HepG2 (cell line): ENCODE measurements around the gene PLOD3. TPM values are rescaled to one million over a fixed set of nuclear protein-coding genes. Genes with fewer than 3 reads are reported as not detected.
A peak's percentile ranks its signal among the peaks of the same experiment; 100 is the strongest.

Experiments
- ATAC-seq: fragments of 200-7000 bp; cut with Tn5 transposase; 3 replicates; pipeline ENCODE4 v1.9.1; 2020; ENCODE audit warnings: mild to moderate bottlenecking, moderate library complexity
- BruUV-seq: library from RNA; stranded (reverse); fragments of 400-500 nt; replicated peaks from 2 replicates; lab custom pipeline; 2021; lab: Mats Ljungman, UMichigan
- CTCF ChIA-PET: fragments of 300-600 bp; formaldehyde crosslinking; extraction: SDS; loops from one replicate; lab custom pipeline; 2021; ENCODE audit warnings: low total read pairs, inconsistent platforms, low intra/inter-chr PET ratio; lab: Yijun Ruan, JAX
- POLR2A ChIA-PET: fragments of 350-600 bp; sonication (Branson Sonifier 250); formaldehyde crosslinking; loops from one replicate; lab custom pipeline; 2020; ENCODE audit warnings: antibody characterized with exemption, inconsistent platforms; lab: Yijun Ruan, JAX
- DNase-seq: peaks from one replicate; pipeline ENCODE4 v3.0.0-alpha.2; 2015; ENCODE audit warnings: low spot score
- FAIRE-seq: peaks from 3 replicates; lab custom pipeline; 2011; peaks lifted over from hg19 to GRCh38; lab: Jason Lieb, UNC
- H2AFZ ChIP-seq: one replicate; pipeline ENCODE4 v1.6.1; 2011; ENCODE audit warnings: low read length, inconsistent platforms
- H3K27ac ChIP-seq: fragments of 300-600 bp; 3 replicates; pipeline ENCODE4 v1.8.0; 2011; ENCODE audit warnings: mixed run types, mild to moderate bottlenecking, mixed read lengths, low read length, inconsistent platforms; ENCODE audit not compliant: insufficient read depth; ENCODE audit errors: extremely low read length
- H3K27me3 ChIP-seq, 2 experiments: fragments of 200-600 bp in 1 of 2; 2 replicates in 1 of 2; 3 replicates in 1 of 2; pipeline versions ENCODE4 v1.6.0 to v1.8.0; 2011; ENCODE audit warnings: low read length in 2 of 2, mild to moderate bottlenecking in 2 of 2, moderate library complexity in 2 of 2, inconsistent platforms in 1 of 2; ENCODE audit not compliant: insufficient read depth in 2 of 2, control insufficient read depth in 1 of 2
- H3K36me3 ChIP-seq, 2 experiments: fragments of 200-600 bp in 1 of 2; replicated peaks in 1 of 2; 2 replicates in 1 of 2; 3 replicates in 1 of 2; pipeline versions ENCODE4 v1.5.1 to v1.8.0; 2011; ENCODE audit warnings: low read length in 2 of 2, inconsistent platforms in 1 of 2; ENCODE audit not compliant: insufficient read depth in 2 of 2, control insufficient read depth in 1 of 2
- H3K4me1 ChIP-seq: 2 replicates; pipeline ENCODE4 v1.5.1; 2012; ENCODE audit warnings: low read length, inconsistent platforms; ENCODE audit not compliant: insufficient read depth
- H3K4me2 ChIP-seq: 2 replicates; pipeline ENCODE4 v1.6.0; 2011; ENCODE audit warnings: low read depth, low read length, inconsistent platforms
- H3K4me3 ChIP-seq, 3 experiments: fragments of 200-600 bp in 1 of 3; sonication (generic), shearing (Covaris generic) in 1 of 3; replicated peaks in 1 of 3; 2 replicates each; pipeline ENCODE4 v1.5.1; 2011 to 2016; ENCODE audit warnings: low read length in 3 of 3, inconsistent platforms in 2 of 3, low read depth in 2 of 3, mild to moderate bottlenecking in 2 of 3, control low read depth in 1 of 3, mixed read lengths in 1 of 3; ENCODE audit not compliant: insufficient read depth in 1 of 3
- H3K79me2 ChIP-seq: one replicate; pipeline ENCODE4 v1.6.1; 2011; ENCODE audit warnings: low read length, inconsistent platforms; ENCODE audit not compliant: insufficient read depth
- H3K9ac ChIP-seq: 2 replicates; pipeline ENCODE4 v1.6.0; 2011; ENCODE audit warnings: mild to moderate bottlenecking, low read depth, low read length, inconsistent platforms; ENCODE audit not compliant: insufficient read depth
- H3K9me3 ChIP-seq: 2 replicates; pipeline ENCODE4 v1.5.1; 2012; ENCODE audit warnings: mild to moderate bottlenecking, low read length
- H4K20me1 ChIP-seq: 2 replicates; pipeline ENCODE4 v1.6.0; 2011; ENCODE audit warnings: inconsistent platforms, mild to moderate bottlenecking, low read length, moderate library complexity; ENCODE audit not compliant: insufficient read depth
- HMGXB3 ChIP-seq: sonication (generic); formaldehyde crosslinking; IDR thresholded peaks from 2 replicates; pipeline ENCODE4 v1.4.0; 2020; ENCODE audit warnings: missing genetic modification reagents, borderline replicate concordance
- WGBS: methylation state at CpG from one replicate; pipeline ENCODE4 v1.1.6; 2017; ENCODE audit warnings: low lambda C conversion rate; 5-methylcytosine and 5-hydroxymethylcytosine counted together
- in situ Hi-C: cut with HindIII; loops from 2 replicates; pipeline ENCODE4 v1.10.0; 2017; ENCODE audit warnings: low pct_unique_long_range_greater_than_20kb; ENCODE audit not compliant: extremely low pct_ligation_motif_present
- intact Hi-C: fragments of 100-400 bp; cut with micrococcal nuclease; formaldehyde crosslinking; loops from one replicate; pipeline ENCODE4 v1.10.0; 2022; ENCODE audit not compliant: unreplicated experiment
- polyA plus RNA-seq, 8 experiments: library from polyadenylated mRNA; depleted of rRNA in 3 of 8; stranded (reverse) in 7 of 8; unstranded in 1 of 8; fragments of >200 nt; fragmentation: Illumina TruSeq in 4 of 8; extraction: Trizol in 4 of 8; gene quantifications; 2 replicates each; pipeline versions ENCODE4 v1.2.1 to v1.2.3, GENCODE V29; 2011 to 2016; ENCODE audit warnings: low read depth in 4 of 8, missing spikeins in 1 of 8, mixed read lengths in 1 of 8; ENCODE audit not compliant: insufficient read depth in 1 of 8
- total RNA-seq, 5 experiments: library from RNA; depleted of rRNA; stranded (reverse); fragments of >200 nt; fragmentation: Illumina TruSeq; extraction: Trizol; gene quantifications; 2 replicates each; pipeline ENCODE4 v1.2.3, GENCODE V29; 2016; ENCODE audit warnings: low read depth in 1 of 5
- TF ChIP-seq, protein P1 (sequence below): sonication (generic); formaldehyde crosslinking; IDR thresholded peaks from 2 replicates; pipeline ENCODE4 v1.4.0; 2020; ENCODE audit warnings: missing genetic modification reagents

PLOD3 gene
- total and polyA plus RNA-seq, 2 of the 13 experiments (the other 11 are each of a cell fraction or from before 2014, with no cell fraction given) = 65.8 to 67.4 TPM

DNA sequence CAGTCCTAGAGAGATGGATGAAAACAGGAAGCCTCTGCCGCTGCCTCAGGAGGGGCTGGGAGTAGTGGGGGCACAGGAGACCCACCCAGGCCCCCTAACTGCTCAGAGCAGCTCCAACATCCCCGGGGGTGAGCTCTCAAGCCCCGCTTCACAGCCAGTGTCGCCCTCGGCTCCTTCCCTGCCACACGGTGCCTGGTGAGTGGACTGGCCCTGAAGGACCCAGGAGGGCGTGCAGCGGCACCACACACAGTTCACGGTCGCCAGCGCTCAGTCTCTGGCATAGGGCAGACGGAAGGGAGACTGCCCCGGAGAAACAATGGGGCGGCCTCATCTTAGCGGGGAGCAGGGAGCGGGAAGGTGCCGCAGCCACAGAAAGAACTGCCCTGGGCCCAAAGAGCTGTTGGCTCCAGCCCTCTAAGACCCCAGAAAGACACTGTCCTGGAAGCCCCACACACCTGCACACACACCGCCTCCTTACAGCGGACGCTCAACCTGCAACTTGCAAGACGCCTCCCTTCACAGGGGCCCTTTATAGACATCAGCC is 19.0 kb upstream of the PLOD3 start:
- ChIA-PET POLR2A (interaction anchor here (1.9 to 3.2 kb wide), 2 partner anchors 8 to 19 kb away, joined by 8 to 33 read pairs; partner anchors contain the start of genes FIS1, PLOD3 and ZNHIT1), CTCF (no interaction called here)
- Histone ChIP-seq H3K4me2 (no peak overlapping the region), H3K79me2 (no peaks in the 10 kb centered on the region), H3K27ac (no peak overlapping the region), H3K27me3 (no peaks in the 10 kb centered on the region), H3K9ac (no peak overlapping the region), H3K36me3 (peaks cover 3 to 16% of the 10 kb centered on the region in 2 experiments; a peak in 4 of 5 replicates), H3K4me1 (peaks cover 54% of the 10 kb centered on the region), H3K9me3 (no peaks in the 10 kb centered on the region), H4K20me1 (no peaks in the 10 kb centered on the region), H3K4me3 (no peak overlapping the region), H2AFZ (no peak overlapping the region)
- no peak for TF ChIP-seq HMGXB3 (CRISPR knock-in tag)
- TF ChIP-seq, protein P1, sequence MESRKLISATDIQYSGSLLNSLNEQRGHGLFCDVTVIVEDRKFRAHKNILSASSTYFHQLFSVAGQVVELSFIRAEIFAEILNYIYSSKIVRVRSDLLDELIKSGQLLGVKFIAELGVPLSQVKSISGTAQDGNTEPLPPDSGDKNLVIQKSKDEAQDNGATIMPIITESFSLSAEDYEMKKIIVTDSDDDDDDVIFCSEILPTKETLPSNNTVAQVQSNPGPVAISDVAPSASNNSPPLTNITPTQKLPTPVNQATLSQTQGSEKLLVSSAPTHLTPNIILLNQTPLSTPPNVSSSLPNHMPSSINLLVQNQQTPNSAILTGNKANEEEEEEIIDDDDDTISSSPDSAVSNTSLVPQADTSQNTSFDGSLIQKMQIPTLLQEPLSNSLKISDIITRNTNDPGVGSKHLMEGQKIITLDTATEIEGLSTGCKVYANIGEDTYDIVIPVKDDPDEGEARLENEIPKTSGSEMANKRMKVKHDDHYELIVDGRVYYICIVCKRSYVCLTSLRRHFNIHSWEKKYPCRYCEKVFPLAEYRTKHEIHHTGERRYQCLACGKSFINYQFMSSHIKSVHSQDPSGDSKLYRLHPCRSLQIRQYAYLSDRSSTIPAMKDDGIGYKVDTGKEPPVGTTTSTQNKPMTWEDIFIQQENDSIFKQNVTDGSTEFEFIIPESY (CRISPR knock-in tag) = peak; percentile 32
- no peak for FAIRE-seq
- no peak for DNase-seq
- in situ Hi-C loops = no loop called here
- 97% methylated on average over 11 of the region's 21 CpGs for WGBS
- intact Hi-C loops = no loop called here
- ATAC-seq = no peak
- no TSS peak for BruUV-seq
